HEK293 (cell line): ENCODE measurements around the gene MSI2.
A peak's percentile ranks its signal among the peaks of the same experiment; 100 is the strongest.

Experiments used
- CTCF ChIA-PET: fragments of 350-600 bp; formaldehyde crosslinking; extraction: SDS; loops from one replicate; lab custom pipeline; 2021; ENCODE audit warnings: antibody characterized with exemption; lab: Yijun Ruan, JAX
- POLR2A ChIA-PET: fragments of 300-600 bp; formaldehyde crosslinking; extraction: SDS; loops from one replicate; lab custom pipeline; 2020; ENCODE audit warnings: antibody characterized with exemption, inconsistent platforms; lab: Yijun Ruan, JAX
- H3K27ac ChIP-seq: fragments of 200-500 bp; sonication (Bioruptor generic); 2 replicates; pipeline ENCODE4 v1.5.1; 2014; ENCODE audit warnings: low read depth, low read length, control low read depth, inconsistent platforms; ENCODE audit errors: extremely low read depth
- H3K36me3 ChIP-seq, 2 experiments: fragments of 200-500 bp in 1 of 2; sonication (Bioruptor generic) in 1 of 2; 1 replicate in 1 of 2; 2 replicates in 1 of 2; pipeline ENCODE4 v1.5.1; 2014 to 2017; ENCODE audit warnings: inconsistent platforms in 2 of 2, low read length in 2 of 2; ENCODE audit not compliant: control insufficient read depth in 2 of 2, insufficient read depth in 1 of 2
- H3K4me1 ChIP-seq: fragments of 200-500 bp; sonication (Bioruptor generic); 2 replicates; pipeline ENCODE4 v1.5.1; 2014; ENCODE audit warnings: mild to moderate bottlenecking, low read length, inconsistent platforms; ENCODE audit not compliant: control insufficient read depth, insufficient read depth
- H3K4me3 ChIP-seq: 2 replicates; pipeline ENCODE4 v1.5.1; 2011; ENCODE audit warnings: low read depth, mild to moderate bottlenecking, control low read depth, low read length, moderate library complexity
- H3K9me3 ChIP-seq: fragments of 200-500 bp; sonication (Bioruptor generic); 2 replicates; pipeline ENCODE4 v1.5.1; 2014; ENCODE audit warnings: low read depth, low read length, inconsistent platforms; ENCODE audit not compliant: control insufficient read depth, insufficient read depth
- BCL11A ChIP-seq: fragments of 450-650 bp; formaldehyde crosslinking; IDR thresholded peaks from 2 replicates; pipeline ENCODE4 v1.5.1; 2016; ENCODE audit warnings: low read depth, missing biosample characterization, missing genetic modification characterization
- GFI1B ChIP-seq: fragments of 450-650 bp; formaldehyde crosslinking; IDR thresholded peaks from 2 replicates; pipeline ENCODE4 v1.5.1; 2016; ENCODE audit warnings: missing biosample characterization, missing genetic modification characterization
- OSR2 ChIP-seq: fragments of 450-650 bp; formaldehyde crosslinking; IDR thresholded peaks from 2 replicates; pipeline ENCODE4 v1.5.1; 2016; ENCODE audit warnings: missing biosample characterization, missing genetic modification characterization
- TRIM28 ChIP-seq: IDR thresholded peaks from 2 replicates; pipeline ENCODE4 v1.6.1; 2011; ENCODE audit warnings: low read length, control low read depth, borderline replicate concordance
- ZBTB17 ChIP-seq: fragments of 450-650 bp; formaldehyde crosslinking; IDR thresholded peaks from 2 replicates; pipeline ENCODE4 v1.5.1; 2016; ENCODE audit warnings: missing biosample characterization, missing genetic modification characterization
- ZNF148 ChIP-seq: fragments of 450-650 bp; formaldehyde crosslinking; IDR thresholded peaks from 2 replicates; pipeline ENCODE4 v1.5.0; 2017; ENCODE audit warnings: missing biosample characterization, missing genetic modification characterization, borderline replicate concordance
- ZNF175 ChIP-seq: fragments of 450-650 bp; formaldehyde crosslinking; IDR thresholded peaks from 2 replicates; pipeline ENCODE4 v1.5.1; 2016; ENCODE audit warnings: missing biosample characterization, missing genetic modification characterization
- ZNF202 ChIP-seq: fragments of 450-650 bp; formaldehyde crosslinking; IDR thresholded peaks from 2 replicates; pipeline ENCODE4 v1.5.1; 2016; ENCODE audit warnings: missing biosample characterization, missing genetic modification characterization, borderline replicate concordance
- ZNF214 ChIP-seq: fragments of 450-650 bp; formaldehyde crosslinking; IDR thresholded peaks from 2 replicates; pipeline ENCODE4 v1.5.1; 2017; ENCODE audit warnings: missing biosample characterization, mild to moderate bottlenecking, missing genetic modification characterization, borderline replicate concordance
- ZNF23 ChIP-seq: fragments of 450-650 bp; formaldehyde crosslinking; IDR thresholded peaks from 2 replicates; pipeline ENCODE4 v1.5.1; 2016; ENCODE audit warnings: missing biosample characterization, missing genetic modification characterization, borderline replicate concordance
- ZNF24 ChIP-seq: fragments of 450-650 bp; formaldehyde crosslinking; IDR thresholded peaks from 2 replicates; pipeline ENCODE4 v1.5.1; 2016; ENCODE audit warnings: missing biosample characterization, missing genetic modification characterization
- ZNF324 ChIP-seq: fragments of 450-650 bp; formaldehyde crosslinking; IDR thresholded peaks from 2 replicates; pipeline ENCODE4 v1.5.1; 2016; ENCODE audit warnings: missing biosample characterization, missing genetic modification characterization
- ZNF521 ChIP-seq: fragments of 450-650 bp; formaldehyde crosslinking; IDR thresholded peaks from 2 replicates; pipeline ENCODE4 v1.5.1; 2017; ENCODE audit warnings: missing biosample characterization, mild to moderate bottlenecking, missing genetic modification characterization
- ZNF629 ChIP-seq: fragments of 450-650 bp; formaldehyde crosslinking; IDR thresholded peaks from 2 replicates; pipeline ENCODE4 v1.5.1; 2017; ENCODE audit warnings: missing biosample characterization, missing genetic modification characterization
- ZNF707 ChIP-seq: fragments of 450-650 bp; formaldehyde crosslinking; IDR thresholded peaks from 2 replicates; pipeline ENCODE4 v1.5.1; 2016; ENCODE audit warnings: missing biosample characterization, missing genetic modification characterization
- ZNF792 ChIP-seq: fragments of 450-650 bp; formaldehyde crosslinking; IDR thresholded peaks from 2 replicates; pipeline ENCODE4 v1.5.1; 2016; ENCODE audit warnings: missing biosample characterization, missing genetic modification characterization
- TF ChIP-seq, protein P1 (sequence below): fragments of 450-650 bp; formaldehyde crosslinking; IDR thresholded peaks from 2 replicates; pipeline ENCODE4 v1.5.1; 2016; ENCODE audit warnings: missing biosample characterization, missing genetic modification characterization
- TF ChIP-seq, protein P2 (sequence below): fragments of 450-650 bp; formaldehyde crosslinking; IDR thresholded peaks from 2 replicates; pipeline ENCODE4 v1.5.1; 2017; ENCODE audit warnings: missing biosample characterization, mild to moderate bottlenecking, missing genetic modification characterization, moderate library complexity
- TF ChIP-seq, protein P3 (sequence below): fragments of 450-650 bp; formaldehyde crosslinking; IDR thresholded peaks from 2 replicates; pipeline ENCODE4 v1.5.1; 2017; ENCODE audit warnings: missing biosample characterization, missing genetic modification characterization

The MSI2 gene

DNA sequence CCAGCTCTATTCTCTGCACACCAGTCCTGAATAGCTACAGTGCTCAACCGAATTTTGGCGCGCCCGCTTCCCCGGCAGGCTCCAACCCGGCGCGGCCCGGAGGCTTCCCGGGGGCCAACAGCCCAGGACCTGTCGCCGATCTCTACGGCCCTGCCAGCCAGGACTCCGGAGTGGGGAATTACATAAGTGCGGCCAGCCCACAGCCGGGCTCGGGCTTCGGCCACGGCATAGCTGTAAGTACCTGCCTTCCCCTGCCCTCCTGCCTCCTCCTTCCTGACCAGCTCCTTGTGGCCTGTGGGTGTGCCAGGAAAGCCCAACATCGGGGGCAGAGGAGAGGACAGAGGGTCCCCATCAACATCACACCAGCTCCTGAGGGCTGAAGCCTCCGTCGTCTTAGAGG, 418.6 kb downstream of the MSI2 start:
- Histone ChIP-seq H3K9me3 (no peaks in the 10 kb centered on the region), H3K27ac (no peak overlapping the region), H3K4me3 (no peak overlapping the region), H3K4me1 (peaks cover 8% of the 10 kb centered on the region), H3K36me3 (peaks cover 0 to 6% of the 10 kb centered on the region in 2 experiments; a peak in 1 of 3 replicates)
- ChIA-PET POLR2A (interaction anchor here (0.7 to 1.1 kb wide), 3 partner anchors 11 to 76 kb away, joined by 3 to 4 read pairs (median 4); no protein-coding TSS in a partner anchor), CTCF (interaction anchor here (0.7 to 5.7 kb wide), 5 partner anchors 53 to 696 kb away, joined by 3 to 80 read pairs (median 3); no protein-coding TSS in a partner anchor)
- TF ChIP-seq ZNF324 (tag by site-specific recombination) (no peak), ZNF202 (tag by site-specific recombination) (no peak), ZNF23 (tag by site-specific recombination) (no peak)

DNA sequence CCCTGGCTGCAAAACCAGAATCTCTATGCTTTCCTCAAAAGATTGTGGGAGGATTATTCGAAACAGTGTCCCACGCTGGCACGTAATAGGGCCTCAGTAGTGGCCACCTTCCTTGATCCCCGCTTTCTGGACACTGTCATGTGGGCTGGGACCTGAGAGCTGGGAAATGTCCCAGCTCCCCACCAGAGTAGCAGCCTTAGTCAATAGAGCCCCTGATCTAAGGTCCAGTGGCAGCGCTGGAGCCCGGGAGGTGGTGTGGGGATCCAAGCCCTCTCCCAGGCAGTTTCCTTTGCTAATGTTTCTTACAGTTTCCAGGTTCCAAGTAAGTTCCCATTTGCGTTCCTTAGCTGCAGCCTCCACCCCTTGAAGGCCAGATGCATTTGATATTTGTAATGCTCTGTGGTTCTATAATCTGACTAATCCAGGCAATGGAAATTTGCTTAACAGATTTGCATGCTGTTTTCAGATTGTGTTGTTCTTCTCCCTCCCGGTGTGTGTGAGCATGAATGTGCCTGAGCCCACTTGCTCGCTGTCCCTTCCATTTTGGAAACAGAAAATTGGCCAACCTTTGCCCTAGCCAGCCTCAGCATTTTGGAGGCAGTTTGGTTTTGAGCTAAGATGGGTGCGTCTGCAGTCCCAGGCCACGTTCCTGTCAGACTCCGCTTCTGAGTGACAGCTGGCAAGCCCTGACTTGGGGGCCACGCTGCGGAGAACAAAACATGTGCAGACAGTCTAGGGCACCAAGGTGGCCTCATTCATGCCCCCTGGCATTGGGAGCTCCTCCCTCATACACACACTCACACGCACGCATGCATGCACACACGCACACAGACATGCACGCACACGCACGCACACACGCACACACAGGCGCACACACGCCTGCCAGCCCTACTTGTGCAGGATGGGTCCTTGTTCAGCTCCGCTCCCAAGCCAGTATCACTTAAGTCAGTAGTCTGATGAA, 419.4 kb downstream of the MSI2 start:
- Histone ChIP-seq H3K9me3 (no peaks in the 10 kb centered on the region), H3K4me1 (peaks cover 8% of the 10 kb centered on the region), H3K36me3 (peaks cover 0 to 6% of the 10 kb centered on the region in 2 experiments; a peak in 1 of 3 replicates), H3K4me3 (no peak overlapping the region), H3K27ac (no peak overlapping the region)
- POLR2A ChIA-PET, result interaction anchor here (1.1 kb wide), 1 partner anchor 77 kb away, joined by 3 read pairs; no protein-coding TSS in a partner anchor
- TF ChIP-seq, protein P1, sequence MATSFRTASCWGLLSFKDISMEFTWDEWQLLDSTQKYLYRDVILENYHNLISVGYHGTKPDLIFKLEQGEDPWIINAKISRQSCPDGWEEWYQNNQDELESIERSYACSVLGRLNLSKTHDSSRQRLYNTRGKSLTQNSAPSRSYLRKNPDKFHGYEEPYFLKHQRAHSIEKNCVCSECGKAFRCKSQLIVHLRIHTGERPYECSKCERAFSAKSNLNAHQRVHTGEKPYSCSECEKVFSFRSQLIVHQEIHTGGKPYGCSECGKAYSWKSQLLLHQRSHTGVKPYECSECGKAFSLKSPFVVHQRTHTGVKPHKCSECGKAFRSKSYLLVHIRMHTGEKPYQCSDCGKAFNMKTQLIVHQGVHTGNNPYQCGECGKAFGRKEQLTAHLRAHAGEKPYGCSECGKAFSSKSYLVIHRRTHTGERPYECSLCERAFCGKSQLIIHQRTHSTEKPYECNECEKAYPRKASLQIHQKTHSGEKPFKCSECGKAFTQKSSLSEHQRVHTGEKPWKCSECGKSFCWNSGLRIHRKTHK, result no peak
- TF ChIP-seq ZNF148 (tag by site-specific recombination) (no peak), ZNF24 (tag by site-specific recombination) (no peak), ZNF629 (tag by site-specific recombination) (no peak), ZNF23 (tag by site-specific recombination) (no peak), TRIM28 (no peak)
- TF ChIP-seq, protein P2, sequence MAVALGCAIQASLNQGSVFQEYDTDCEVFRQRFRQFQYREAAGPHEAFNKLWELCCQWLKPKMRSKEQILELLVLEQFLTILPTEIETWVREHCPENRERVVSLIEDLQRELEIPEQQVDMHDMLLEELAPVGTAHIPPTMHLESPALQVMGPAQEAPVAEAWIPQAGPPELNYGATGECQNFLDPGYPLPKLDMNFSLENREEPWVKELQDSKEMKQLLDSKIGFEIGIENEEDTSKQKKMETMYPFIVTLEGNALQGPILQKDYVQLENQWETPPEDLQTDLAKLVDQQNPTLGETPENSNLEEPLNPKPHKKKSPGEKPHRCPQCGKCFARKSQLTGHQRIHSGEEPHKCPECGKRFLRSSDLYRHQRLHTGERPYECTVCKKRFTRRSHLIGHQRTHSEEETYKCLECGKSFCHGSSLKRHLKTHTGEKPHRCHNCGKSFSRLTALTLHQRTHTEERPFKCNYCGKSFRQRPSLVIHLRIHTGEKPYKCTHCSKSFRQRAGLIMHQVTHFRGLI (tag by site-specific recombination), result no peak
- TF ChIP-seq, protein P3, sequence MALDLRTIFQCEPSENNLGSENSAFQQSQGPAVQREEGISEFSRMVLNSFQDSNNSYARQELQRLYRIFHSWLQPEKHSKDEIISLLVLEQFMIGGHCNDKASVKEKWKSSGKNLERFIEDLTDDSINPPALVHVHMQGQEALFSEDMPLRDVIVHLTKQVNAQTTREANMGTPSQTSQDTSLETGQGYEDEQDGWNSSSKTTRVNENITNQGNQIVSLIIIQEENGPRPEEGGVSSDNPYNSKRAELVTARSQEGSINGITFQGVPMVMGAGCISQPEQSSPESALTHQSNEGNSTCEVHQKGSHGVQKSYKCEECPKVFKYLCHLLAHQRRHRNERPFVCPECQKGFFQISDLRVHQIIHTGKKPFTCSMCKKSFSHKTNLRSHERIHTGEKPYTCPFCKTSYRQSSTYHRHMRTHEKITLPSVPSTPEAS, result 0 out of 2 replicates have a peak, but pooled peaks have one; percentile 24
- CTCF ChIA-PET, result interaction anchor here (0.6 to 2.7 kb wide), 6 partner anchors 16 to 432 kb away, joined by 3 to 13 read pairs (median 3); no protein-coding TSS in a partner anchor

DNA sequence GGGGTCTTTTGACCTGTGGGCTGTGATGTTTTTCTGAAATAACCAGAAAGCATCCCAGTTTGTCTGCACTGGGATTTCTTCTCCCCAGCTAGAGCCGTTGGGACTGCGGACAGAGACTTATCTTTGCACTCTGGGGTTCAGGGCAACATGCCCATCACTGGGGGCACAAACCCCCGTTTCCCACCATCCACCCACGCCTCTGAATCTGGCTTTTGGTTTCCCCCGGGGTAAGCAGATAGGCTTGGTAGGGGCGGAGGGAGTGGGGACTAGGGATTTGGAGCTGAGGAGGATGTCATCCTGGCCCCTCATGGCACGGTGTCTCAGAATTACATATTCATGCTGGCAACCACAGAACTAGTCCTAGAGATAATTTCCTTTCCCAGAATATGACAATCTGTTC, 420.2 kb downstream of the MSI2 start:
- no peak for TF ChIP-seq ZBTB17
- TF ChIP-seq ZNF175 (tag by site-specific recombination), result no peak
- no peak for TF ChIP-seq ZNF792
- TF ChIP-seq ZNF707 (tag by site-specific recombination), result no peak
- TF ChIP-seq, protein P1, result no peak
- no peak for TF ChIP-seq ZNF521 (tag by site-specific recombination)
- no peak for TF ChIP-seq OSR2
- no peak for TF ChIP-seq GFI1B (tag by site-specific recombination)
- no peak for TF ChIP-seq ZNF214
- TF ChIP-seq BCL11A, result no peak
- TF ChIP-seq, all 188 proteins: peak for 0
- ChIA-PET POLR2A (no interaction called here), CTCF (interaction anchor here (0.9 to 2.7 kb wide), 5 partner anchors 54 to 433 kb away, joined by 3 to 13 read pairs (median 3); no protein-coding TSS in a partner anchor)
- peaks cover 0 to 6% of the 10 kb centered on the region in 2 experiments; a peak in 1 of 3 replicates for H3K36me3 ChIP-seq
- no peak overlapping the region for H3K4me3 ChIP-seq
- peaks cover 2% of the 10 kb centered on the region; the same call in 1 of the 2 replicates for H3K4me1 ChIP-seq
- H3K9me3 ChIP-seq, result no peaks in the 10 kb centered on the region
- no peak overlapping the region for H3K27ac ChIP-seq
